CD4-positive, alpha-beta T cell treated with Interleukin-17A for 1 hour (primary cell): ENCODE results near the gene AUTS2.
"Not testable (repeated sequence)": the region's sequence is repeated elsewhere in the genome, so short reads cannot be mapped to it uniquely, and the experiment has no call there.

Experiments used
- DNase-seq: peaks from one replicate; pipeline ENCODE4 v3.0.0-alpha.2; 2020

The AUTS2 gene

GRCh38 chr7:70635633-70636032, 1037.4 kb downstream of the AUTS2 start:
- DNase-seq, result no peak

GRCh38 chr7:70636169-70636568, 1037.9 kb downstream of the AUTS2 start:
- no peak for DNase-seq

- DNase-seq, result no peak
Measured at GRCh38 chr7:70637726-70638125, 1039.5 kb downstream of the AUTS2 start.

GRCh38 chr7:70638158-70639107, 1040.2 kb downstream of the AUTS2 start:
- DNase-seq, result no peak

DNA sequence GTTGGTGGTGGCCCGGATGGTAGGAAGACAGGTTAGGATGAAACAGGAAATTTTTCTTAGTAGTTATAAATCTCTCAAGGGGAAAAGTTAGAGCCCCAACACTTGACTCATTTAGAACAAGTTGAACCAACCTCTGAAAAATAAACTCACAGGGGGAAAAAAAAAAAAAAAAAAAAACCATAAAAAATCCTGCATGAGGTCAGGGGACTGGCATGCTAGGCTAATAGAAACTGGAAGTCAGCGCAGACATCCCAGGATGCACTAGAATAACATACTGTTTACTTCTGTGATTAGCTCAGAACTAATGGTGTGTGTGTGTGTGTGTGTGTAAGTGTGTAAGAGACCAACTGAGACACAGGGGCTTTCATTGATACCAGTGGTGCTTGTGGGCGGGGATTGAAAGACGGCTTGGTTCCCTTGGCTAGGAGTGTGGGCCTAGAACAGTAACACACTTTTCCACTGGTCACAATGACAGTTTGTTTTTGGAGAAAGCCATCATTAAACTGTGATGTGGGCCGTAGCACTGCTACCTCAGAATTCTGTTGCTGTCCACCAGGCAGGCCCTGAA, 1042.1 kb downstream of the AUTS2 start:
- DNase-seq, result no peak

DNA sequence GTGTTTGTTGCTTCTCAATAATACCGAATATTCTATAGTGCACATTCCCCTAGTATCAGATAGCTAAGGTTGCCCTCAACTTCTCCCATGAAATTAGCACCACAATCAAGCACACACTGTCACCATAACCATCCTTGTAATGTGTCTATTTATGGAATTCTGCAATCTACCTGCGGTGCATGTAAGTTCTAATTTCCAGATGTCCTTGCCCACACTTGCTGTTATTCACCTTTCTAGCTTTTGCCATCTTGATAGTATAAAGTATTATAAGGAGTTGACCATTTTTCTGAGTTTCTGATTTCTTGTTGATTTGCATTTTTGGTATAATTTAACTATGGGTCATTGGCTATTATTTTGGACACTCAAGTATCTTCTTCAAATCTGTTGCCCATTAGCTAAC, 1043.6 kb downstream of the AUTS2 start:
- no peak for DNase-seq

DNA sequence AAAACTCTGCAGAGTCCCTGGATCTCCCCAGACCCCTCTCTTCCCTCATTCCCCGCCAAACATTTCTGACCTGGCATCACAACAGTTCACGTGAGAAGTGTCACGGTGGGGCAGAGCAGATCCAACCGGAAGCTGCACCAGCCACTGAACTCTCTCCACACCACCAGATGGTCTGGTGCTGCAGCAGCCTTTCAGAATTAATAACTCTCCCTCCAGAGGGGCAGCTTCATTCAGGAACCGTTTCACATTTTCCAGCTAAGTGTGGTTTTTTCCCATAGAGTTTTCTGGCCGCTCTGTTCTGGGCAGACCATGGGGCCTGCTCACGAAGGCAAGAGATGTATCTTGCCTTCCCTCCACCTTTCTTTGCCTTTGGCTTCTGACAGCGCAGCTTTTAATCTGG, 1047.0 kb downstream of the AUTS2 start:
- no peak for DNase-seq

DNA sequence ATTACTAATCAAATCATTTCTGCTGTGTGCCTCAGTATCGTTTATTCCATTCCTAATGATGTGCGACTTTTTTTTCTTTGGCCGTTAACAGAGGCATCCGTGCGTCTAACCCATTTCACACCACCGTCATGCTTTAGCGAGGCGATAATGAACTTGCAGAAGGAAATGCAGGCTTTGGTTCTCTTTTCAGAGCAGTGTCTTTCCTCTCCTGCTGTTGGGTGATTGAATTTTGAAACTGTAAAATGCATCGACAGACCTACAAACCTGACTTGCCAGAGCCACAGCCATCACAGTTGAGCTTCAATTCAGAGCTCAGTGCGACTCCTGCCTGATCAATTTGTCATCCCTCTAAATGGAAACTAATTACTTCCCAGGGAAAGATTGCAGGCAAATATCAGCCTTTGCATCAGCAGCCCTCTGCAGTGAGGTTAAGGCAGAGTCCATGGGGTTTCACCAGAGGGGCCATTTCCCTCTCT, 1047.6 kb downstream of the AUTS2 start:
- DNase-seq, result no peak

DNA sequence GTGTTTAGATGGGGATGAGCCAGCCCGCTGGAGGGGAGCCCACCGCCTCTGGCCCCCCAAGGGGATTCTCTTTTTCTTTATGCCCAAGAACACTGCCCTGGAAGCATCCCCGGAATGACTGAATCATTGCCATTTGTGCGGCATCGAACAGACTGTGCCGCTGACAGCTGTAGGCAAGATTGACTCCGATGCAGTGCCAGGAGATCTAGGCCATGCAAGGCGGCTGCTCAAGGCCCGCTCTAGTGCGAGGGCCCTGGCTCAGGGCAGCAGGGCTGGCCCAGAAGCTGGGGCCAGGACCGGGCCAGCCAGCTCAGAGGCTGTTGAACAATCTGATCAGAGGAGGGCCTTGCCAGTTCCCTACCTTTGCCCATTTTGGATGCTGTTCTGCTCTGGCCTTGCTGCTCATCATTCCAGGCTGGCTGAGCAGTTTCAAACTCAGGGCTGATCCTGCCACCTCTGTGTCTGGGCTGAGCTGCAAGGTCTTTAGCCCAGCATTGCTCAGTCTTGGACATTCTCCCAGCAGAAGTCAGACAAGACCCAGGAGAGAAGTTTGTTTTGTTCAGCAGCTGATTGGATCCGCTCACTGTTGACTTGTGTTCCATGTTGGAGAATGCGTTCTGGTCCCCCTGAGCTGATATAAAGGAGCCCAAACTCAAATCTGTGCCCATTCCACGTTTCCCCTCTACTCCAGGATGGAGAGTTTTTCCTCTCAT, 1048.4 kb downstream of the AUTS2 start:
- no peak for DNase-seq

DNA sequence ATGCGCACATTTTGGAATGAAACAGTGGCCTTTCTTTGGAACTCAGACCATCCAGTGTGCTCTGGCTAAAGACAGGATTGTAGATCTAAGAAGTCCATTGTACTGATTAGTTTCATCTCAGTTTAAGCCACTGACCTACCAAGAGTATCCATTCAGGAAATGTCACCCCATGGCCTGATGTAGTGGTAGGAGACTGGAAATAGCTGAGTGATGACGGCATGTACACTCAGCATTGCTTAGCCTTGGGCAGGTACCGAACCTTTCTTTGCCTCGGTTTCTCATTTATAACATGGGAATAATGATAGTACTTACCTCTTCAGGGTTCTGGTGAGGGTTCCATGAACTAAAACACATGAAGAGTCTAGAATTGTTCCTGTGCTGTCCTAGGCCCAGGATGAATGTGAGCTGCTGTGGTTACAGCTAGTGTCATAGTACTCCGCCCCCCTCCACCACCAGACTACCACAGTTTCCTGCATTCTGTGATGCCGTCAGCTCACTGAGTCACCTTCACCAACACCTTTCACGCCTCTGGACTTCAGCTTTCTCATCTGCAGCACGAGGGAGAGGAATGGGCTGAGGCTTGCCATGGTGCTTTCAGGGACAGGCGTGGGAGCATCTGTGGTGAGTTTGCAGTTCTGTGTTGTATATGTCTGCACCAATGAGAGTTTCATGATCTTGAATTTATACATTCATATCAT, 1049.7 kb downstream of the AUTS2 start:
- DNase-seq, result peak; percentile 79

- DNase-seq, result not testable (repeated sequence)
Measured at GRCh38 chr7:70648499-70648861, 1050.2 kb downstream of the AUTS2 start.

GRCh38 chr7:70649323-70649722, 1051.0 kb downstream of the AUTS2 start:
- DNase-seq, result no peak

DNA sequence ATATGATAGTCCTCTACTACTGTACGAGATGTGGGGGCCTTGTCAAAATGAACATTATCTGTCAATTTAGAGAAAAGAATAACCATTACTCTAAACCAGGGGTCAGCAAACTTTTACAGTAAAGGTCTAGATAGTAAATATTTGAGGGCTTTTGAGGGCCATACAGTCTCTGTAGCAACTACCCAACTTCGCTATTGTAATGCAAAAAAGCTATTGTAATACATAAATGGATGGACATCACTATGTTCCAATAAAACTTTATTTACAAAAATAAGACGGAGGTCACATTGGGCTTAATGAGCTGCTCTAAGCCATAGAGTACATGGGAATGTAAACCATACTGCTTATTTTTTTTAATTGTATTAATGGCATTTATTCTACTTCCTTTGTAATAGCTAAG, 1055.9 kb downstream of the AUTS2 start:
- DNase-seq, result no peak

- no peak for DNase-seq
Measured at GRCh38 chr7:70654979-70655378, 1056.7 kb downstream of the AUTS2 start.

DNA sequence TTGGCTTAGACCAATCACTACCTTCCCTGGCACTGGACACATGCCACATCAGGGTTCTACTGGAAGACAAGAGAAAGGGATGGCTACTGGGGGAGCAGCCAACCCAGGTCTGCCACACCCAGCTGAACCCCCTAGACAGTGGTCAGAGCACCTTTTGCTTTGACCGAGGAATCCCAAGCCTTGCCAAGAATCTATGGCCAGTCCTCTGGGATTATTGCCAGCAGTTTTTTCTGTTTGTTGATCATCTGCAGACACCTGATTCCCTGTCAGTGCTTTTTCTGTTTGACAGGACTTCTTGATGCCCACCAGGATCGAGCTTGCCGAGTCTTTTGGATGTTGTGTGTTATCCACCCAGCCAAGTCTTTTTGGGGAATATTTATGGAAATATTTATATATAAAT, 1057.4 kb downstream of the AUTS2 start:
- DNase-seq, result no peak

- no peak for DNase-seq
Measured at GRCh38 chr7:70657571-70657970, 1059.3 kb downstream of the AUTS2 start.

DNA sequence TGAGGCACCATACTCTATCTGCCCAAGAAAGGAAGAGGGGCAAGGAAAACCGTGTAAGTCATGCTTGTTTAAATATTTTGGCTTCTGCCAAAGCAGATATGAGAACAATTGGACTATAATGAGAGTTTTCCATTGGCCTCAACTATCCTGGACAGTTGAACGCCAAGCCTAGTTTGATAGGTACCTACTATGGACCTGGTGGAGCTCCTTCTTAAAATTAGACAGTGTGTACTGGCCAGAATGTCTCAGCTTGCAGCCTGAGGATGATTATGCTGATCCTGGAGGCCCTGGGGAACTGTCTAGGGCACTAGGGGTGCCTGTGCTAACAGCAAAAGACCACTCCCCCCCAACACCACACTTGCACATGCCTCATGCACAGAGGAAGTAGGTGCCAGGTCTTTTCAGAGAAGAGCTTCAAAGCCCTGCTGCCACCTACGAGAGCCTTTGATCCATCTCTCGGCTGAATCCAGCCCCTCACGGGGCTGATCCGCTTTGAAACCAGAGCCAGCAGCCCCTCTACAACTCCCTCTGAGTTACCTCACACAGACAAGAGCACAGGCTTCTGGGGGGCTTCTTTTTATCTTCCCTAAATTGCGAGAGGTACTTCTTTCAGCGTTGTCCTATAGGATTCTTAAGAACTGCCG, 1059.8 kb downstream of the AUTS2 start:
- DNase-seq, result no peak

- DNase-seq, result no peak
Measured at GRCh38 chr7:70659263-70659662, 1061.0 kb downstream of the AUTS2 start.

DNA sequence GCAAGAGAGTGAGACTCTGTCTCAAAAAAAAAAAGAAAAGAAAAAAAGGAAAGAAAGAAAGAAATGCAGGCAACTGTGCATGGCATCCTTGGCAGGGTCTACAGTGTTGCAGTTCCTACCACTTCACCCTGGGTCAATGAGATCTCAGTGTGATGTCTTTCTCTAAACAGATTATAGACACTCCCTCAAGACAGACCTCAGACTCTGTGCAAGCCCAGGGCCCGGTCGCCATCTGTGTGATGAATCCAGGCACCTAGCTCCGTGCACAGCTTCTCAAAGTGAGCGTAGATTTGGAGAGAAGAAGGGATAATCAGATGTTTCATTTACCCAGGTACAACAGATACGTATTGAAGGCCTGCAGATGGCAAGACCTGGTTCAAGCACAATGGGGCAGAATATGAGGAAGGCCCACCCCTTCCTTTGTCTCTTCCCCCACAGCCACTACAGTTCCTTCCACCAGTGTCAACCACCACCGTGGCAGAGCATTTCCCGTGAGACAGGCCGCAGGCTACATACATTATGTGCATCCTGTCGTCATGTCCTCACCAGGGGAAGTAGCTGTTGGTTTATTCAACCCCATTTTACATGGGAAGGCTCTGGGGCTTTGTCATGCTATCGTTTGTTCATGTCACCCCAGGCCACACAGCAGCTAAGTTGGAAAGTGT, 1062.0 kb downstream of the AUTS2 start:
- peak; percentile 67 for DNase-seq

- no peak for DNase-seq
Measured at GRCh38 chr7:70660819-70661191, 1062.5 kb downstream of the AUTS2 start.

DNA sequence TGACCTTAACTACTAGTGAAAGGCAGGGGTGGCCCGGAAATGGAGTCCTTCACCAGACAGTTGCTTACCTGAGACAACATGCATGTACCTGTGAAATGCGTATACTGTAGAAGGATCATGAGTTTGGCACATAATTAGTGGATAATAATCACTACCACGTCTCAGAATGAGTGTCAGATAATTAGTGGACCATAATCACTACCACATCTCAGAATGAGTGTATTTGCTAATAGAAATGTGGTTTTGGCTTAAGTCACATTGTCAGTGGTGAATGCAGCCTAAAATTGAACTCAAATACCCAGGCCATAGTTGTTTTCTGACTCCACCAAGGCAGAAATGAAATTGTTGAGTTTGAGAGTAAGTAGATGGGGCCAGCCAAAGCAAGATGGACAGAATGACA, 1065.4 kb downstream of the AUTS2 start:
- no peak for DNase-seq

DNA sequence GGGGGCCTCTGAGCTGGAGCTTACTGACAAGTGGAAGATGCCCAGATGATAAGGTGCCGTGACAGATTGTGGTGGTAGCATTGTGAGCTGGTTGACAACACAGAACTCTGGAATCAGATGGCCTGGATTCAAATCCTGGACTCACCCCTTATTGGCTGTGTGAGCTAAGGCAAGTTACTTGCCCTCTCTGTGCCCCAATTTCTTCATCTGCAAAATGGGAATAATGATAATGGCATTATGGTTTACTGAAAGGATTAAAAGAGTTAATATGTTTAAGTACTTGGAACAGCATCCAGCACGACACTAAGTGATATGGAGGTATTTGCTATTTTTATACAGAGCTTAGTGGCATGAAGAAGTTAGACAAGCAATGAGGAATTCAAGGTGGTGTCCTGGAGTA, 1067.7 kb downstream of the AUTS2 start:
- DNase-seq, result no peak
